Measurements from ENCODE around the gene LBP. TPM values are rescaled to one million over a fixed set of nuclear protein-coding genes. Genes with fewer than 3 reads are reported as not detected.

The LBP gene
- total and polyA plus RNA-seq, 2 donors (not counting 3 experiments of a cell fraction or from before 2014, with no cell fraction given), result 0.03 TPM; not detected in 1

DNA sequence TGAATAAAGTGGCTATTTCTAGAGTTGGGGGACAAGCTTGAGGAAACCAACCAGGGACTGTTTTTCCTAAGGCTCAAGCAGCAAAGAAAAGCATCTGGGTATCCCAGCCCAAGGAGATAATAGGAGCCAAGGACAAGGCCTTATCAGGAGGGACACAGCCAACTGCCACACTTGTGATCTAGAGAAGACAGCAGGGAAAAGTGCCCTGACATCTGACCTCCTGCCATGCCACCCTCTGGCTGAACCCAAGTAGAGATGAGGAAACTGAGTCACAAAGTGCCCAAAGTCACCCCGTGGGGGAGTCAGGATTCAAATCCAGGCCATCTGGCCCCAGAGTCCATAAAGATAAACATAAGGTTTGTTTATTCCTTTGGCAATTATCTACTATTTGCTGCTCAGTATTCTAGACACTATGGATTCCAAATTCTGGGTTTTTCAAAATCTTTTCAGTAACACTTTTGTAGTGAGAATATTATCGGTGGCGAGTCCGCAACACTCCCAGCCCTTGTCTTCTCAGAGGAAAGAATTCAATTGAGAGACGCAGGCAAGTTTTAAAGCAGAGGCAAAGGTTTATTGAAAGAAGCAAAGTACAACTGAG lies 3.5 kb upstream of the LBP start:
- dilution Hi-C loops (cut with MboI; ENCODE audit: extremely low pct_ligation_motif_present, low sequenced_read_pairs), result no loop called here
- Histone ChIP-seq H3K9me3 (replicated peaks; ENCODE audit: control insufficient read depth, insufficient read depth, low read length) (no peaks in the 10 kb centered on the region), H3K27me3 (ENCODE audit: control insufficient read depth in 2 of 2, insufficient read depth in 2 of 2, low read length in 2 of 2) (peaks cover 0 to 3% of the 10 kb centered on the region in 2 experiments), H3K9ac (replicated peaks; ENCODE audit: extremely low read depth, insufficient read depth, low read length) (no peak overlapping the region), H3K4me3 (replicated peaks in 1 of 3; ENCODE audit: insufficient read depth in 1 of 3, low read depth in 1 of 3, low read length in 3 of 3) (no peak overlapping the region), H3K4me2 (ENCODE audit: insufficient read depth, low read length) (no peak overlapping the region), H2AFZ (ENCODE audit: low read depth, low read length) (no peak overlapping the region), H3K9me1 (replicated peaks; ENCODE audit: control insufficient read depth, extremely low read depth, insufficient read depth, low read length) (no peaks in the 10 kb centered on the region), H3K27ac (ENCODE audit: insufficient read depth, low read depth, low read length) (no peak overlapping the region), H4K20me1 (replicated peaks; ENCODE audit: control insufficient read depth, extremely low read depth, insufficient read depth, low read length) (no peaks in the 10 kb centered on the region), H3K36me3 (ENCODE audit: control insufficient read depth in 2 of 2, extremely low read depth in 1 of 2, insufficient read depth in 2 of 2, low read length in 2 of 2) (no peaks in the 10 kb centered on the region), H3K4me1 (ENCODE audit: control insufficient read depth, extremely low read depth, insufficient read depth, low read length) (no peaks in the 10 kb centered on the region), H3K79me2 (ENCODE audit: control insufficient read depth, insufficient read depth, low read length) (no peaks in the 10 kb centered on the region)
- no peak for FAIRE-seq
- no TSS peak for BruUV-seq (replicated peaks)
- no peak for DNase-seq (ENCODE audit: low read depth, low spot score)
- ChIA-PET POLR2A (no interaction called here), CTCF (interaction anchor here (1.1 to 1.3 kb wide), 2 partner anchors 21 to 66 kb away, joined by 5 to 7 read pairs; no protein-coding TSS in a partner anchor)
- TF ChIP-seq POLR2AphosphoS5 (IDR thresholded peaks at IDR 0.05; ENCODE audit: insufficient read depth, low read depth, low read length), result no peak
- TF ChIP-seq, protein P1, sequence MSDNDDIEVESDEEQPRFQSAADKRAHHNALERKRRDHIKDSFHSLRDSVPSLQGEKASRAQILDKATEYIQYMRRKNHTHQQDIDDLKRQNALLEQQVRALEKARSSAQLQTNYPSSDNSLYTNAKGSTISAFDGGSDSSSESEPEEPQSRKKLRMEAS (IDR thresholded peaks at IDR 0.05; ENCODE audit: insufficient read depth, insufficient read length), result no peak
- no peak for TF ChIP-seq EZH2 (IDR thresholded peaks at IDR 0.05; ENCODE audit: borderline replicate concordance, low read depth, low read length, severe bottlenecking)
- TF ChIP-seq MYC (IDR thresholded peaks at IDR 0.05; ENCODE audit: low read depth, low read length), result no peak
- no peak for TF ChIP-seq GATA2 (IDR thresholded peaks at IDR 0.05; ENCODE audit: insufficient read depth, insufficient read length, low read depth, low read length)
- TF ChIP-seq JUN (IDR thresholded peaks at IDR 0.05; ENCODE audit: borderline replicate concordance, insufficient read depth, insufficient read length, low read depth), result no peak
- intact Hi-C loops (cut with micrococcal nuclease), result no loop called here

All from endothelial cell of umbilical vein (primary cell).